GM21529 (cell line): ENCODE data around the gene NOP9.

Source experiments
- ATAC-seq: cut with Tn5 transposase; IDR thresholded peaks from one replicate; pipeline ENCODE4 v1.9.1; 2021; ENCODE audit not compliant: unreplicated experiment

Gene NOP9

DNA sequence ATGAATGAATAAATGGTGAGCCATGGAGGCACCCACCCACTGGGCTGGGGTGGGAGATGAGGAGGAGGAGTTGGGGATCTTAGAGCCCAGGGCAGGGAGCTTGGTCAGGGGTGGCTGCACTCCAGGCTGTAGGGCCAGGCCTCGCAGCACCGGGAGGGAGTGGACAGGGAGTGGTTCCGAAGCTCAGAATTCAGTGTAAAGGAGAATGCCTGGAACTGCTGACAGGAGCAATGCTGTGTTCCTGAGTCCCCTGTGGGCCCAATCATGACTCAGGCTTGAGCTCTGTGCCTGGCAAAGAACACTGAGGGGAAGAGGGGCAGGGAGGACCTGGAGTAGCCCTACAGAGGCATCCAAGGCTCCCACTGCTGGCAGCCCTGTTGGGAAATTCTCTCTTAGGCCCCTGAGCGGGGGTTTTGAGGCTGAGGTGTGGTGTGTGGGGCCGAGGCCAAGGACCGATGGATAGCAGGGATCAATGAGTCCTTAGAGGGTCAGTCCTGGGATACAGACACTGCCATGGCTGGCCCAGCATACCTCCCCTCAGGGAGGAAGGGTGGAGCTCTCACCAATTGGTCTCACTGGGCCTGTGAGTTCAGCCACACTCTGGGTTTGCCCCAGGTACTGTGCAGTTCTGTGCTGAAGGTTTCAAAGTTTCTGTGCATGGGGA, 18.7 kb upstream of the NOP9 start:
- ATAC-seq: no peak

DNA sequence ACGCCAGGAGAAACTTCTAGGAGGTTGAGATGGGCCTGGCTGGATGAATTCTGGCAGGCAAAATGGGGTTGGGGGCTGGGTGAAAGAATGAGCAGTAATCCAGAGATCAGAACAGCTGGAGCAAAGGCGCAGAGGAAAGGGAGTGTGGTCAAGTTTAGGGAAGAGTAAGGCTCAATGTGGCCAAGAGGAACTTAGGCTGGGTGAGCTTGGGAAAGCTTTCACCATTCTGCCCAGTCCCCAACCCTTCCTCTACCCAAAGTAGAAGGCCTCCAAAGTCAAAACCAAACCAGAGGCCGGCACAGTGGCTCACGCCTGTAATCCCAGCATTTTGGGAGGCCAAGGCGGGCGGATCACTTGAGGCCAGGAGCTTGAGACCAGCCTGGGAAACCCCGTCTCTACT, 18.0 kb upstream of the NOP9 start:
- ATAC-seq: no peak

DNA sequence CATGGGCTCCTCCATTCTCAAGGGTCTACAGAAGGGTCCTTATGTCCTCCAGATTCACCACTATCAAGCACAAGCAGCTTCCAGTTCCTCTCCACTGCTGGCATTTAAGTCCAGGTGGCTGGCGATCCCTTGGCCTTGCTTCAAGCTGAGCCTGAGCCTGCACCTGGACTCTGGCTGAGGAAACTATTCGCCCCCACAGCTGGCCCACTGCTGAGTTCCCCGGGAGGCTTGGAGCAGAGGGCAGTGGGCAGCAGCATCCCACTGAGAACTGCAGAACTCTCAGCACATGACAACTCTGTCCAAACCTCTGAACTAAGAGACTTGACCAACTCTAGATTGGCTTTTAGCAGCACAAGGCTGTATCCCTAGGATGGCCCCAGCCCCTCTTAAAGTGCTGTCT, 16.9 kb upstream of the NOP9 start:
- ATAC-seq: no peak

DNA sequence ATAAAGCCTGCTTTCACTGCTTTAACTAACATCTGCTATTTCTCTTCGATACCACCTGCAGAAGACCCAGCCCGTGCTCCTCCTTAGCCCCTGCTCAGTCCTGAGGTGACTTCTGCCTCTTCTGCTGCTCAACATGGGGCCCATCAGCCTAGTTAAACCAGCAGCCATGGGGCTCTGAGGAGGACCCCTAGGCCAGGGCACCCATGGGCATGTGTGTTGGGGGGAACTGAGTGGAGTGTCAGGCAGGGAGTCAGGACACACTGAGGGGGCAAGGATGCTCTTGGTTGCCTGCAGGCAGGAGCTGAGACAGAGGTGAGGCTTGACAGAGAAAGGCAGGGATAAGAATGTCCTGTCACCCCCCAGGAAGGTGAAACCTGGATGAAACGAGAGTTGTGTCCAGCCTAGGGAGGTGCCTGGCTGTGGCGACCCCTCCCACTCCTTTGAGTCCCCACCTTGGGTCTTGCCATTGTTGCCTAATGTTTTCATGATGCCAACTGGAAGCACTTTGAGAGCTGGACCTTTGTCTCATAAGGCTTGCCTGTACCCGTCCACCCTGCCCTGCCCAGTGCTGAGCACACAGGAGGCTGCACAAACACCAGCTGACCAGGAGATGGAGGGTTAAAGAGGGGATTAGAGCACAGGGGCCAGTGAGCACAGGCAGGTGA, 15.7 kb upstream of the NOP9 start:
- ATAC-seq: no peak

DNA sequence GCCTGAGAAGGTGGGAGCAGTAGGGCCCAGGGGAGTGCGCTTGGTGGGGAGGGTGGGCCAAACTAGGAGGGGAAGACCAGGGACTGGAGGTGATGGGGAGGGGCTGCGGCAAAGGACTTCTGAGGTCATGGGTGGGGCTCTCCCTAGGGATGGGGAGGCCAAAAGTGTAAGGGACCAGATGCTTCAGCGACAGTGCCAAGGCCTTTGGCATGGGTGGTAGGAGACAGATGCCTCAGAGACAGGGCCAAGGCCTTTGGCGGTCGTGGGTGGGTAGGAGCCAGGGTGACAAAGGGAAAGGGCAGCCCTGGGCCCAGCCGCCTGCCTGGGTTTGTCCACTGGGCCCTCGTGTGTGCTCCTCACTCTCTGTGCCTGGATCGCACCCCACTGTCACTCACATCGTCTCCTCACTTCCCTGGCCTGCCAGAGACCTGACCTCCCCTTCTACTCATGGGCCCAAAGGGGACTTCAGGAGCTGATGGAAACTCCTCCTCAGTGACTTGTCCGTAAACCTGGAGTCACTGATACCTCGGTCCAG, 15.1 kb upstream of the NOP9 start:
- ATAC-seq: no peak

DNA sequence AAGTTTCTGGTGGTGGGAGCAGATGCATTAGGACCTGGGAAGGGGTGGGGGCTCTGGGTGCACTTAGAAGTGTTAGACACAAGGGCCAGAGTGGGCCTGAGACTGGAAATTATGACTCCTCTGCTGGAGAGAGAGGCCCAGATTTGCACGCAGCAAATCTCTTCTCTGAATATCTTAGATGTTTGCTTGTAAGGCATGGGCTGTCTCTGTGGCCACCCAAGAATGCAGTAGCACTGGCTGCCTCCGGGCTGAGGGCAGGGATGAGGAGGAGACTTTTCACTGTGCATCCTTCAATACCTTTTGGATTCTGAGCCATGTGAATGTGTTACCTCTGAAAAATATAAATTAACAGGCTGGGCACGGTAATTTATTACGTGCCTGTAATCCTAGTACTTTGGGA, 14.3 kb upstream of the NOP9 start:
- no peak for ATAC-seq

DNA sequence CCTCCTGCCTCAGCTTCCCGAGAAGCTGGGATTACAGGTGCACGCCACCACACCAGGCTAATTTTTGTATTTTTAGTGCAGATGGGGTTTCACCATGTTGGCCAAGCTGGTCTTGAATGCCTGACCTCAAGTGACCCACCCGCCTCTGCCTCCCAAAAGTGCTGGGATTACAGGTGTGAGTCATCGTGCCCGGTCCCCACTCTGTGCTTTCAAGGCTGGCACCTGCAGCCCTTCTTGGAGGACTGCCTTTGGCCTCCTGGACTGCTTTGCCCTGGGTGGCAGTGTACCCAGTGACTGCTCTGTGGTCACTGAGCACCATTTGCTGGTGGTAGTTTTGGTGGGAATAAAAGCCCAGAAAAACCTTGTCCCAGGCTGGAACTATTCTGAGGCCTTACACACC, 12.7 kb upstream of the NOP9 start:
- ATAC-seq: no peak

DNA sequence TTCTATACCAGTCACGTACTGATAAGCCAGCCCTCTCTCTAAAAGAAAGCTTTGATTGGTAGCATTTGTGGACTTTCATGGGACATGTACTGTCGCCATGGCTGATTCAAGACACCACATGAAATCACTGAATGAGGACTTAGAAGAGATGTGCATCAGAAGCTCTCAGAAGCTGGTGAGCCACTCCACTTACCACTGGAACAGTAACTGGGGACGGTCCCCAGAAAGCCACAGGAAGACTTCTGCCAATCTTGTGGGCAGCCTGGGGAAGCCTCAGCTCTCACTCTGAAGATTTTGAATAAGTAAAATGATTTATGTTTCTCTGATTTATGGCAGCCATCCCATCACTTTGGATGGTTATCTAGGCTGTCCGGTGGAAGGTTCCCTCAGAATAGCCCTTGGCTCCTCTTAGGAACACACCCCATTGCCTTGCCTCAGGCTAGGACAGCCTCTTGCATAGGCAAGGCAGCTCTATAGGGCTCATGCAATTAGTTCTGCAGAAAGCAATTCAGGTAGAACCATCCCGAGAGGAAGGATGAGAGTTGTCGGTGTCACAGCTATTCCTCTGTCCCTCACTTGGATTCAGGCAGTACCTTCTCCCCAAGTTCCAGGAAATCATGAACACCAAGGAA, 9.9 kb upstream of the NOP9 start:
- peak; percentile 93 for ATAC-seq

DNA sequence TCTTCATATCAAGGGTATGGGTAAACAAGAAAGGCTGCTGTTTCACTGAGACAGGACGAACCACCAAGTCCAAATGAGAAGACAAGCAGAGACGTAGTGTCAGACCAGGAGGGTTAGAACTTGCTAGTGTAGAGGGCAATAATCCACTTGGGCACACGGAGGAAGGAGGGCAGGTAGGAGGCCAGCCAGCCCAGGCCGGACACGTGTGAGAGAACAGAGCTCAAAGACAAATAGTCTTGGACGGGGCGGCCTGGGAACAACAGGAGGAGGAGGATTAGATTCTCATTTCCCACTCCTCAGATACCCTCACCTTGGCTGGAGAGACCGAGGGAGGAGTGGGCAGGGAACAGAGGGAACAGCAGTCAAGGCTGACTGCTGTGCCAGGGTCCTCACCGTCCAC, 8.9 kb upstream of the NOP9 start:
- no peak for ATAC-seq

DNA sequence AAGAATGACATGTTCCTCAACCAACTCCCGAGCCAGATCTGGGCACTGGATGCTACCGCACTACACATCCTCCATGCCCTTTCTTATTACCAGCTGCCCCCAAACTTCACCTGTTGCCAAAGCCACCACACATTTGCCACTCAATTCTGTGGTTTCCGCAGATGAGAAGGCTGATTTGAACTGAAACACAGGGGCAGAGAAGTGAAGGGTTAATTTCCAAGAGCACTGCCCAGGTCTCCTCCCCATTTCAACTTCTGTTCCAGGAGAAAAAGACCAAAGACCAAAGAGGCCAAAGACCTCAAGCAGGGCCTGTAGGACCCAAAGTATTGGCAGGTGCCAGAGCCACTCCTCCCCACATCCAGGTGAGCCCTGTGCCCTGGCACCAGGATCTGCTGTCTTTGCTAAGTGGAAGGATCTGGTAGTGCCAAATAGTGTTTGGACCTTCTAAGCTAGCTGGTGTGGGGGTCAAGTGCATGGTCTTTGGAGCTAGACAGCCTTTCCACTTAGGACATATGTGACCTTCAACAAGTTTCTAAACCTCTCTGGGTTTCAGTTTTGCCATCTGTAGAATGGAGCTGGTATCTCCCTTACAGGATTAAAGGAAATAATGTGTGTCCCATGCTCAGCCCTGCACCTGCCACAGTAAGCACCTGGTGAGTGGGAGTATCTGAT, 8.1 kb upstream of the NOP9 start:
- ATAC-seq: no peak

DNA sequence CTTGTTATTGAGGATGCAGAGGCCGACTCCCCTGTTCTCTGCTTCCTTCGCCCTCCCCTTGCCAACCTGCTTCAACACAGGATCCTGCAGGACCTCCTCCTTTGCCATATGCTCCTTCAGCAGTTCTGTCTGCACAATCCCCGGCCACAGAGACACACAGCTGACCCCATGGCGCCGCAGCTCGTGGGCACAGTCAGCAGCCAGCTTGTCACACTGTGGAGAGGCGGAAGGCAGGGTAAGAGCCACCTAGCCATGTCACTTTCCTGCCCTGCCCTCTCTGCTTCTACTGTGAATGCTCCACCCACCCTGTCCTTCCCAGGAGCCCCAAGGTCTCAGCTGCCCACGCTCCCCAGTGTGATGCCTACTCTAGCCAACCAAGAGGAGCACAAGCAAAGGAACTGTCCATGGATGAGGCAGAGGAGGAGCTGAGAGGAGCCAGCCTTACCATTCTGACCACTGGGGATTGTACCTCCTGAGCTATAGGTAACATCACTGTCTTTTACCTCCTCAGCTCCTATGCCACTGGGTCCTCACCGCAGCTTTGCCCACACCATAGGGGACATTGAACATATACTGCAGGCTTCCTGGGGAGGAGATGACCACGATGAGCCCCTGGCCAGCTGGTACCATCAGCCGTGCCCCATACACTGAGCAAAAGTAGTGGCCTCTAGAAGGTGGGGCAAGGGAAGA, 7.4 kb upstream of the NOP9 start:
- ATAC-seq: no peak

DNA sequence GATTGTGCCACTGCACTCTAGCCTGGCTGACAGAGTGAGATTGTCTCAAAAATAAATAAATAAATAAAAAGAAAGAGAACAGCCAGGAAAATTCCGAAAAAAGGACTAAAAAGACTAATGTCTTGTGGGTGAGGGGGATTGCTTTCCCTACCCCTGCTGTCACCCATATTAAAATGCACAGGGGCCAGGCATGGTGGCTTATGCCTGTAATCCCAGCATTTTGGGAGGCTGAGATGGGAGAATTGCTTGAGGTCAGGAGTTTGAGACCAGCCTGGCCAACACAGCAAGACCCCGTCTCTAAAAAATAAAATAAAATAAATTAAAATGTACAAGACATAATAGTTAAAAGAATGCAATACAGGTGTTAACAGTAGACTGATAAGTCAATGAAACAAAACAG, 6.1 kb upstream of the NOP9 start:
- ATAC-seq: no peak

DNA sequence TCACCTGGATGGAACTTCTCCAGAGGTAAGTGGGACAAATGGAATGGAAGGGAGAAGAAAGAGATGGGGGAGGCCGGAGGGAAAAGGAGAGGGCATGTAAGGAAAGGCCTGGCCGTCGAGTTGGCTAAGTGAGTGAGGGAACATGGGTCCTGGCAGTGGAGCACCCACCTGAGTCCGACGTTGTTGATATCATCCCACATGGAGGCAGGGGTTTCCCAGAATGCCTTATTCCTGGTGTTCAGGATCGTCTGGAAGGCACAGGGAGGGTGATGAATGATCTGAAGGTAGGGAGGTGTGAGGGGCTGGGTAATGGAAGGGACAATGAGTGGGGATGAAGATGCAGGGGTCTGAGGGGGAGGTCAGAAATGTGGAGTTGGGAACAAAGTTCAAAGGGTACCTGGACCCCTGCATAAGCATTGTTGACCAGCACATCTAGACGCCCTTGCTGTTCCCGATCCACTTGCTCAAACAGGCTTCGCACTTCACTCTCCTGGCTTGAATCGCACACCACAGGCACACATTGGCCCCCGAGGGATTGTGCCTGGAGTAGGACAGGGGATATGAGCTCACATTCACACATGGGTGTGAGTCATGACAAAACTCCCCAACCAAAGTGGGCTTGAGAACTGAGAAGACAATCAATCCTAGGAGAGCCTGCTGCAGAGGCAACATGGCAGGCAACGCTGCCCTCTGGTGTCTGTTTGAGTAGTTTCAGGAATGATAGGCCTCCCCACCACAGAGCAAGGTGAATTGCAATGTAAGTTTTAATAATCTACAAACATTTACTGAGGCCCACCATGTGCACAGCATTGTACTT, 3.1 kb upstream of the NOP9 start:
- ATAC-seq: peak; percentile 49

DNA sequence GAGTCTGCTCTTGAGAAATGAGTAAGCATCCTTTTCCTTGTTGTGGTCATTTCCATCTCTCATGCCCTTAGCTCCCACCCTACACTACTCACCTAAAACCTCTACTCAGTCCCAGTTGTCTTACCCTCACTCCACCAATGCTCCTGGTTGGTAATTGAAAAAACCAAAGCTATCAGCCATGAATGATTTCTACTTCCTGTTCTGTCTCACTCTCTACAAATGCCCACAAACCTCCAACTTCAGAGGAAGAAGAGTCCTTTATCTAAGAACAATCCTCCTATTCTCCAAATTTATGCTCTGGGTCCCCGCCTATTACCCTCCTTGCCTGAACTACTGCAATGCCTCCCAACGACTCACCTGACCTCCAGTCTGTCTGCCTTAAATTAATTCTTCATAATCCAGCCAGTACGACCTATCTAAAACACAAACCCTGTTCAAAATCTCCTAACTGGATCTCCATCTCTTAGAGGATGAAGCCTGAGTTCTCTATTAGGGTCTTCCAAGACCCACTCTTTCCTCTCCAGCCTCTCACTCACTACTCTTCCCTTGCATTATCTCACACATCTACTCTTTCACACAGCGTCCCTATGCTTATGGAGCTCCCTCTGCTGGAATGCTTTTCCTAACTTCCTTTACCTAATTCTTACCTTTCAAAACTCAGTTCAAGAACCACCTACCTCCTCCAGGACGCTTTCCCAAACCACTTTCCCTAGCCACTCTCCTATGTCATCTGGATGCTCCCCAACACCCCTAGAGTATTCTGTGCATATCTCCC, 2.3 kb upstream of the NOP9 start:
- peak; percentile 27 for ATAC-seq

DNA sequence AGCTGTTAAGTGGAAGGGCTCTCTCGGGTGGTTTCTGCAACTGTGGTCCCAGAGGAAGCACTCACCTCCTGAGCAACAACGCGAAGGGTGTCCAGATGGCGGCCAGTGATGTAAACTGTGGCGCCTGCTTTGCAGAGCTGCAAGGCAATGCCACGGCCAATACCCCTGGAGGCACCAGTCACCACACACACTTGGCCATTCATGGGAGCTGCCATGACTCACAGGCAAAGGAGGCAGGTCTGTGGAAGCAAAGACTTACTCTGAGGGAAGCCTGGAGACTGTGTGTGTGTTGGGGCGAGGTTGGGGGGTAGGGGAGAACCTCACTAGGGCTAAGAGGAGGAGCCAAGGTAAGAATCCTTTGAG, 777 bp upstream of the NOP9 start:
- no peak for ATAC-seq

DNA sequence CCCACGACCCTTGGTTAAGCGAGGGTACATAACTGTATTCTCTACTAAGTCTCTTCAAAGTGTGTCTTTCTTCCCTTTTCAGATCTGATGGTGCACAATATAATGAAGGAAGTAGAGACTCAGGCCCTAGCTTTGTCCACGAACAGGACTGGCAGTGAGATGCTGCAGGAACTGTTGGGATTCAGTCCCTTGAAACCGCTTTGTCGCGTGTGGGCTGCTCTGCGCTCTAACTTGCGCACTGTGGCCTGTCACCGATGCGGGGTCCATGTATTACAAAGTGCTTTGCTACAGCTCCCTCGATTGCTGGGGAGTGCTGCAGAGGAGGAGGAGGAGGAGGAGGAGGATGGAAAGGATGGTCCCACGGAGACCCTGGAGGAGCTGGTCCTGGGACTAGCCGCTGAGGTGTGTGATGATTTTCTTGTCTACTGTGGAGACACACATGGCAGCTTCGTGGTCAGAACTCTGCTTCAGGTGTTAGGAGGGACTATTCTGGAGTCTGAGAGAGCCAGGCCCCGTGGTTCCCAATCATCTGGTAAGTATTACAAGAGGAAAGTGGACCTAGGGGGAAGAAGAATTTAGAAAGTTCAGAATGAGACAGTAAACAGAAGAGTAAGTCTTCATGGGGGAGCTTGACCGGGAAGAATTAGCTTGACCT, 803 bp downstream of the NOP9 start:
- ATAC-seq: no peak

DNA sequence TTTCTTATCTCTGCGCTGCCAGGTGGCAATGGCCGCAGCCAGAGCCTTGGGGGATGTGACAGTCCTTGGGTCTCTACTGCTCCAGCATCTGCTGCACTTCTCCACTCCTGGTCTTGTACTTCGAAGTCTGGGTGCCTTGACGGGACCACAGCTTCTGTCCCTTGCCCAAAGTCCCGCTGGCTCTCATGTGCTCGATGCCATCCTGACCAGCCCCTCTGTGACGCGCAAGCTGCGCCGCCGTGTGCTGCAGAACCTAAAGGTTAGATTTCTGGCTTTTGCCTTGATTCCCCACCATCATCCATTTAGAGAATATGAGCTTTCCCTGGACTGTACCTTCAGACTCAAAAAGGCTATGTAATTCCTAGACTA, 4.4 kb downstream of the NOP9 start:
- ATAC-seq: no peak

DNA sequence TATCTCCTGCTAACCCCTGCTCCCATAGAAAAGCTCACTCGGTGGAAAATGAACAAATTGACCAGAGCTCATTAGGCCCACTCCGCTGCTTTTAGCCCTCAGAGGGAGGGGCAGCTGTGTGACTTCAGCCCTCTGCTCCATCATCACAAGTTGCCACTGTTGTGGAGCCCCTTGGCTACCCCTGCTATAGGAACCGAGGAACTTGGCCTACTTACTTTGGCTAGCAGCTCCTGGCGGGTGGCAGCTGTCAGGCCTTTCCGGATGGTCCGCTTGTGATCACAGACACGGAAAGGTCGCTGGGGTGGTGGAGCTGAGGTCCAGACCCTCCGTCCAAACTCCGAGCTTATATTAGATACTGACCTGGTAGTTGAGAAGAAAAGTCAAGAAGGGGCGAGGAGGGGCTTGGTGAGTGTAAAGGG, 7.5 kb downstream of the NOP9 start:
- no peak for ATAC-seq
